GM23338 (cell line): Measurements from ENCODE around the gene CSKMT. TPM values are rescaled to one million over a fixed set of nuclear protein-coding genes. Genes with fewer than 3 reads are reported as not detected.

ENCODE experiments used
- ATAC-seq: fragments of 200-7000 bp; cut with Tn5 transposase; 3 replicates; pipeline ENCODE4 v1.9.1; 2020
- DNase-seq: peaks from one replicate; pipeline ENCODE4 v3.0.0-alpha.2; 2015; ENCODE audit warnings: low spot score
- H2AFZ ChIP-seq: fragments of 200-600 bp; sonication (generic); 2 replicates; pipeline ENCODE4 v1.8.0; 2016; ENCODE audit warnings: antibody characterized with exemption, mild to moderate bottlenecking, moderate library complexity
- H3F3A ChIP-seq: fragments of 200-600 bp; sonication (generic); replicated peaks from 2 replicates; pipeline ENCODE4 v1.8.0; 2017; ENCODE audit warnings: antibody characterized with exemption, mixed run types, low read depth
- H3K27ac ChIP-seq: fragments of 200-600 bp; sonication (generic); 2 replicates; pipeline ENCODE4 v1.6.1; 2016; ENCODE audit warnings: low read depth
- H3K27me3 ChIP-seq: fragments of 200-600 bp; sonication (generic); 2 replicates; pipeline ENCODE4 v1.8.0; 2016; ENCODE audit warnings: mild to moderate bottlenecking, mixed run types, moderate library complexity; ENCODE audit not compliant: insufficient read depth
- H3K36me3 ChIP-seq: fragments of 200-600 bp; sonication (generic); 2 replicates; pipeline ENCODE4 v1.8.0; 2016; ENCODE audit warnings: mild to moderate bottlenecking; ENCODE audit not compliant: insufficient read depth
- H3K4me1 ChIP-seq: fragments of 200-600 bp; sonication (generic); 2 replicates; pipeline ENCODE4 v1.8.0; 2016; ENCODE audit warnings: mild to moderate bottlenecking, moderate library complexity; ENCODE audit not compliant: insufficient read depth
- H3K4me2 ChIP-seq: fragments of 200-600 bp; sonication (generic); 2 replicates; pipeline ENCODE4 v1.7.1; 2017; ENCODE audit warnings: mixed run types
- H3K4me3 ChIP-seq: fragments of 200-600 bp; sonication (generic); 2 replicates; pipeline ENCODE4 v1.6.1; 2016; ENCODE audit warnings: mixed run types
- H3K79me2 ChIP-seq: fragments of 200-600 bp; sonication (generic); replicated peaks from 2 replicates; pipeline ENCODE4 v1.8.0; 2017; ENCODE audit warnings: mild to moderate bottlenecking; ENCODE audit not compliant: insufficient read depth
- H3K9me2 ChIP-seq: fragments of 200-600 bp; sonication (generic); 2 replicates; pipeline ENCODE4 v1.8.0; 2017; ENCODE audit not compliant: insufficient read depth
- H4K20me1 ChIP-seq: fragments of 200-600 bp; sonication (generic); replicated peaks from 2 replicates; pipeline ENCODE4 v1.8.0; 2017; ENCODE audit warnings: mild to moderate bottlenecking; ENCODE audit not compliant: insufficient read depth
- H3K27ac Mint-ChIP-seq: 2 replicates; pipeline ENCODE4 v1.8.0; 2020; ENCODE audit warnings: inconsistent platforms, mild to moderate bottlenecking, moderate library complexity, mixed read lengths
- H3K27me3 Mint-ChIP-seq: 3 replicates; pipeline ENCODE4 v1.8.0; 2022; ENCODE audit warnings: low read depth, mild to moderate bottlenecking, moderate library complexity, mixed read lengths, inconsistent platforms; ENCODE audit not compliant: insufficient read depth, poor library complexity
- H3K36me3 Mint-ChIP-seq: 3 replicates; pipeline ENCODE4 v1.8.0; 2021; ENCODE audit warnings: low read depth, mild to moderate bottlenecking, inconsistent platforms, moderate library complexity, mixed read lengths
- H3K4me1 Mint-ChIP-seq: 3 replicates; pipeline ENCODE4 v1.8.0; 2020; ENCODE audit warnings: mild to moderate bottlenecking, inconsistent platforms, mixed read lengths
- H3K4me3 Mint-ChIP-seq: 3 replicates; pipeline ENCODE4 v1.8.0; 2021; ENCODE audit warnings: moderate library complexity, mild to moderate bottlenecking, inconsistent platforms, mixed read lengths
- H3K9me3 Mint-ChIP-seq: 3 replicates; pipeline ENCODE4 v1.8.0; 2020; ENCODE audit warnings: moderate library complexity, mild to moderate bottlenecking, inconsistent platforms, mixed read lengths
- CREB1 ChIP-seq: fragments of 250-450 bp; sonication (Bioruptor Pico); IDR thresholded peaks from 2 replicates; pipeline ENCODE4 v1.5.0; 2020; ENCODE audit warnings: low read depth, mild to moderate bottlenecking, moderate library complexity
- CTCF ChIP-seq, 2 experiments: fragments of 200-600 bp in 1 of 2; sonication (generic) in 1 of 2; conservative IDR thresholded peaks; 2 replicates each; pipeline versions ENCODE4 v1.5.1 to v1.6.1; 2016 to 2017; ENCODE audit warnings: antibody characterized with exemption in 2 of 2, low read depth in 2 of 2, mild to moderate bottlenecking in 2 of 2, moderate library complexity in 1 of 2
- ETS1 ChIP-seq: IDR thresholded peaks from 2 replicates; pipeline ENCODE4 v1.6.1; 2016; ENCODE audit warnings: antibody characterized with exemption
- EZH2 ChIP-seq: fragments of 200-600 bp; sonication (generic); IDR thresholded peaks from one replicate; pipeline ENCODE4 v1.8.0; 2017; ENCODE audit warnings: antibody characterized with exemption, mild to moderate bottlenecking, low read depth; ENCODE audit not compliant: unreplicated experiment
- EZH2phosphoT487 ChIP-seq: fragments of 200-600 bp; sonication (generic); IDR thresholded peaks from one replicate; pipeline ENCODE4 v1.8.1; 2018; ENCODE audit warnings: antibody characterized with exemption; ENCODE audit not compliant: unreplicated experiment
- JUNB ChIP-seq: IDR thresholded peaks from one replicate; pipeline ENCODE4 v1.6.1; 2016; ENCODE audit warnings: antibody characterized with exemption; ENCODE audit not compliant: unreplicated experiment
- NANOG ChIP-seq: IDR thresholded peaks from 2 replicates; pipeline ENCODE4 v1.6.1; 2016; ENCODE audit warnings: antibody characterized with exemption, borderline replicate concordance
- POLR2AphosphoS5 ChIP-seq: IDR thresholded peaks from 2 replicates; pipeline ENCODE4 v1.6.1; 2016; ENCODE audit warnings: antibody characterized with exemption, low read depth
- REST ChIP-seq: IDR thresholded peaks from one replicate; pipeline ENCODE4 v1.6.1; 2018; ENCODE audit warnings: antibody characterized with exemption; ENCODE audit not compliant: unreplicated experiment
- ZNF114 ChIP-seq: fragments of 250-450 bp; sonication (Bioruptor Pico); IDR thresholded peaks from 2 replicates; pipeline ENCODE4 v1.5.0; 2020; ENCODE audit warnings: mild to moderate bottlenecking, moderate library complexity
- ZNF462 ChIP-seq: fragments of 250-450 bp; sonication (Bioruptor Pico); IDR thresholded peaks from 2 replicates; pipeline ENCODE4 v1.5.0; 2020; ENCODE audit warnings: mild to moderate bottlenecking, moderate library complexity
- polyA plus RNA-seq: library from polyadenylated mRNA; unstranded; fragments of >200 nt; fragmentation: Nextera tagmentation; extraction: Ambion mirVana; gene quantifications from 2 replicates; pipeline ENCODE4 v1.2.1, GENCODE V29; 2016
- total RNA-seq: library from RNA; depleted of rRNA; stranded (reverse); fragments of >200 nt; shearing (Covaris generic); gene quantifications from 2 replicates; pipeline ENCODE4 v1.2.3, GENCODE V29; 2014

CSKMT gene
- total and polyA plus RNA-seq, 2 experiments from 2014 or later = 8.0 to 25.6 TPM

GRCh38 chr11:62706850-62707247 lies 41.7 kb downstream of the CSKMT start:
- Mint-ChIP-seq H3K27ac (peak overlapping the region; percentile 95), H3K4me3 (peak overlapping the region; percentile 92), H3K9me3 (no peaks in the 10 kb centered on the region), H3K27me3 (peaks cover 27% of the 10 kb centered on the region), H3K4me1 (peaks cover 36% of the 10 kb centered on the region), H3K36me3 (peaks cover 38% of the 10 kb centered on the region)
- Histone ChIP-seq H3K27ac (peak overlapping the region; percentile 60; the same call in 1 of the 2 replicates), H3K9me2 (no peaks in the 10 kb centered on the region), H3F3A (peaks cover 51% of the 10 kb centered on the region), H3K4me2 (peak overlapping the region; percentile 87), H3K27me3 (no peaks in the 10 kb centered on the region), H3K4me3 (peak overlapping the region; percentile 65), H3K4me1 (peaks cover 28% of the 10 kb centered on the region), H4K20me1 (no peaks in the 10 kb centered on the region), H2AFZ (no peak overlapping the region), H3K36me3 (peaks cover 10% of the 10 kb centered on the region; the same call in 1 of the 2 replicates), H3K79me2 (peaks cover 9% of the 10 kb centered on the region)
- no peak for TF ChIP-seq ZNF462
- TF ChIP-seq EZH2 = no peak
- no peak for TF ChIP-seq EZH2phosphoT487
- no peak for TF ChIP-seq POLR2AphosphoS5
- TF ChIP-seq JUNB = no peak
- TF ChIP-seq ZNF114 (CRISPR knock-in tag) = no peak
- no peak for TF ChIP-seq CREB1 (CRISPR knock-in tag)
- no peak for TF ChIP-seq CTCF (conservative IDR thresholded peaks at IDR 0.05; ENCODE audit: low read depth in 2 of 2)
- no peak for TF ChIP-seq NANOG
- TF ChIP-seq REST = no peak
- TF ChIP-seq ETS1 = no peak
- ATAC-seq = no peak
- no peak for DNase-seq
